HL-60 (cell line): Measurements from ENCODE around the gene HMCN2.
A peak's percentile ranks its signal among the peaks of the same experiment; 100 is the strongest.

Experiments
- DNase-seq, 2 experiments: peaks; one replicate each; pipeline ENCODE4 v3.0.0-alpha.2; 2010 to 2020; ENCODE audit warnings: low read depth in 1 of 2, low spot score in 1 of 2
- H3K27ac ChIP-seq: fragments of 250-450 bp; sonication (Bioruptor Pico); replicated peaks from 2 replicates; pipeline ENCODE4 v1.5.1; 2020; ENCODE audit warnings: mild to moderate bottlenecking, moderate library complexity
- H3K27me3 ChIP-seq: fragments of 250-450 bp; sonication (Bioruptor Pico); 2 replicates; pipeline ENCODE4 v1.5.1; 2021; ENCODE audit warnings: mild to moderate bottlenecking, moderate library complexity; ENCODE audit not compliant: insufficient read depth, poor library complexity, severe bottlenecking
- H3K4me3 ChIP-seq: replicated peaks from 2 replicates; pipeline ENCODE4 v1.5.1; 2011; ENCODE audit warnings: mild to moderate bottlenecking, control low read depth, low read length; ENCODE audit not compliant: insufficient read depth
- CTCF ChIP-seq: IDR thresholded peaks from one replicate; pipeline ENCODE4 v1.5.1; 2011; ENCODE audit warnings: low read length, control low read depth, inconsistent platforms; ENCODE audit not compliant: insufficient read depth
- GABPA ChIP-seq: IDR thresholded peaks from 2 replicates; pipeline ENCODE4 v1.6.1; 2012; ENCODE audit warnings: low read depth
- POLR2AphosphoS5 ChIP-seq: IDR thresholded peaks from 2 replicates; pipeline ENCODE4 v1.6.1; 2012; ENCODE audit warnings: low read depth
- REST ChIP-seq: IDR thresholded peaks from 2 replicates; pipeline ENCODE4 v1.6.1; 2012; ENCODE audit warnings: low read depth; ENCODE audit not compliant: insufficient replicate concordance
- SPI1 ChIP-seq: IDR thresholded peaks from 2 replicates; pipeline ENCODE4 v1.6.1; 2012; ENCODE audit warnings: low read depth, mild to moderate bottlenecking, borderline replicate concordance

Gene HMCN2

GRCh38 chr9:130298662-130299279 lies 33.2 kb downstream of the HMCN2 start:
- TF ChIP-seq POLR2AphosphoS5 (no peak), CTCF (no peak), REST (peak; percentile 95)
- peak in 1 of 2 experiments; percentile 10 for DNase-seq
- no peak overlapping the region for H3K27ac ChIP-seq
- no peak overlapping the region for H3K4me3 ChIP-seq
- no peaks in the 10 kb centered on the region for H3K27me3 ChIP-seq

- DNase-seq: no peak
- peaks cover 3% of the 10 kb centered on the region for H3K27me3 ChIP-seq
- no peak overlapping the region for H3K27ac ChIP-seq
- TF ChIP-seq SPI1: no peak
- no peak for TF ChIP-seq POLR2AphosphoS5
- TF ChIP-seq GABPA: no peak
- TF ChIP-seq REST: no peak
- TF ChIP-seq CTCF: no peak
- H3K4me3 ChIP-seq: no peak overlapping the region
Measured at GRCh38 chr9:130299785-130300615, 34.4 kb downstream of the HMCN2 start.

- TF ChIP-seq REST (no peak), CTCF (no peak), SPI1 (no peak), GABPA (no peak), POLR2AphosphoS5 (no peak)
- Histone ChIP-seq H3K27ac (no peak overlapping the region), H3K27me3 (peaks cover 3% of the 10 kb centered on the region), H3K4me3 (no peak overlapping the region)
- DNase-seq: no peak
Measured at GRCh38 chr9:130300739-130301138, 35.2 kb downstream of the HMCN2 start.
